Left kidney (tissue), 2 donors: ENCODE results near the gene SNTG2. TPM values are rescaled to one million over a fixed set of nuclear protein-coding genes. Genes with fewer than 3 reads are reported as not detected.

Experiments
- DNase-seq: peaks from one replicate; pipeline ENCODE4 v3.0.0-alpha.2; 2013
- polyA plus RNA-seq: library from polyadenylated mRNA; unstranded; fragments of 120-200 nt; gene quantifications from one replicate; pipeline ENCODE4 v1.2.1, GENCODE V29; 2013; ENCODE audit not compliant: insufficient read length

The SNTG2 gene
- polyA plus RNA-seq, 1 donor, result 3.2 TPM

DNA sequence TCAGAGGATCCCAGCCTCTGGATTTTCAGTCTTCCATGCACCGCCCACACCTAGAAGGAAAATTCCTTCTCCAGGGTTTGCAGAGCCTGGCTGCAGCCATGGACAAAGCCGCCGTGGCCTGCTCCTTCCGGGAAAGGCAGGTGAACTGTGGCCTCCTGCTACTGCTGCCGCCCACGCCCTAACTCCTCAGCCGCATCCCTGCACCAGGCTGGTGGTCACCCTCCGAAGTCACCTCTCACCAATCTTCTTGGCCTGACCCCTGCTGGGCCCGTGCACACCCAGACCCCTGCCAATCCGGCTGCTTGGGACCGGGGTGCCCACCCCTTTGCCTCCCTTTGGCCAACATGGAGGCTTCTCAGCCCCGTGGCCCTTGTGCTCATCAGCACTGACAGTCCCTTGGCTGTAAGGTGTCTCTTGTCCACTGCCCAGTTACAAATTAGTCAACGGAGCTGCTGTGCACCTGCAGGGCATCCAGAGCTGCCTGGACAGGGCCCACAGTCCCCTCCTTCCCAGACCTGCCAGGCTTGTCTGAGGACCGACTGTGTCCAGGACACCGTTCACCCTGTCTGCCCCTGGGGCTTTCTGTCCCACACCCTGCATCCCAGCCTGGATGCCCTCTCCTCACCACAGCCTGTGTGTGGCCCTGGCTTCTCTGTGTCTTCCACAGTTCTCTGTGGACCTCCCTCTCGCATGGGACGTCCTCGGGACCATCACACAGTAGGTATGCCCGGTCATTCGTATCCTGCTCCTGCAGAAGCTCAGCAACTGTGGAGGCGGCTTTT, 332.6 kb downstream of the SNTG2 start:
- DNase-seq, result no peak

DNA sequence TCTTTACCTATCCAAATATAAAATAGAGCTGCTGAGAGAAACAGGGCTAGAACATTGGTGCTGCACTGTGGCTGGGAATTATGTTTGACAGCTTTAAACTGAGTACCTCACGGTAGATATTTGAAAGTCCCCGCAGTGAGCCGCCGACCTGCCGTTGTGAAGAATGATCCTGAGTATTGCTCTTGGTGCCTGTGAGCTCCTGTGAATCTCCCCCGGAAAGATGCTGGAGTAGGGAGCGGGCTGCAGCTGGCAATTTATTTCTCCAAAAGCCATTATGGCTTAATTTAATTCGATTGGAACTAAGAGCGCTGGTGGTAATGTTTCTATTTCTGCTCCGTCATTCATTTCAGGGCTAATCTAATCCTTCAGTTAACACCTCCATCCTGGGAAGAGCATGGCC, 333.2 kb downstream of the SNTG2 start:
- no peak for DNase-seq

DNA sequence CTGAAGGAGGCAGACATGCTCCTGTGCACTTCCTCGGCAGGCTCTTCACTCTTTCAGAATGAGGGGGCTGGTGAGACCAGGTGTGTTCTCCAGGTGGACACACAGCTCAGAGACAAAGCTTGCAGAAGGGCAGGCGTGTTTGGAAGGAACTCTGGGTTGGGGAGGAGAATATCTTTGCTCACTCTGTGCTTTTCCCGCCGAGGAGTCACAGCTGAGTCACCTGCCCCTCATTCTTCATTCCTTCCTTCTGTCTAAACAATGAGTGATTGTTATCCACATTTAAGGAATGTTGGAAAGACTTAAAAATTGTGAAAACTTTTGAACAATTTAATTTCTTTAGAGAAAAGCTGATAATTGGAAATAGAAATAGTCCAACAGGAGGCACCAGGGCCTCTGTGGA, 336.3 kb downstream of the SNTG2 start:
- DNase-seq, result no peak

DNA sequence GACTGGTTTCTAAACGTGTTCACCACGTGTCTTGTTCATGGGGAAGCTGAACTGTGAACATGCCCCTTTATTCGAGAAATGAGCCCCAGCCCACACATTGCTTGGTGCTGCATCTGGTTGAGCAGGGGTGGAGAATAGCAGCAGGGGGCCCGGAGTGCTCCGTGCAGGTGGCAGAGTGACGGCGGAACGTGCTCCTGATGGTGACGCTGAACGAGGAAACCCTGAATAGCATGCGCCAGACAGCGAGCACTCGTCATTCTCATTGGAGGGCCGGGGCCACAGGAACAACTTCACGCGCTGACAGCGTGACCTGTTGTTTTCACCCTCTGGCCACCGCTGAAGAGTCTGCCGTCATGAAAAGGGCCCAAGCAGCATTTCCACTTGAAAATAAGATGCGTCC, 336.8 kb downstream of the SNTG2 start:
- no peak for DNase-seq

DNA sequence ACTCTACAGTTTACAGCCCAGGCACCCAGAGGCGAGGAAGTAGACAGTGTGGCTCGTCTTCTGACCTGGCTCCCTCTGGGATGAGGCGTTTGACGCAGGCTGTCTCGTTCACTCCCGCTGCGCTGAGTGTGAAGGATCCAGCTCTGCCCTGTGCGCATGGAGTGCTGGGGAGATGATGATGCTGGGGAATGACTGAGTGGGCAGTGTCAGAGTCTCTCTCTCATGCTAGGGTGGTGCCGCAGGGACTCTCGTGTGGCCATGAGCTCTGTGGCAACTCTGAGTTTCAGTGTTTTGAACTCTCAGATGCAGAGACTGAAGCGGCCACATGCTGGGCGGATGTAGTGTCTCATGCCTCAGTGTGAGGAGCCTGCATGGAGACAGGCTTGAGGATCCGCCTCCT, 344.3 kb downstream of the SNTG2 start:
- DNase-seq, result no peak

DNA sequence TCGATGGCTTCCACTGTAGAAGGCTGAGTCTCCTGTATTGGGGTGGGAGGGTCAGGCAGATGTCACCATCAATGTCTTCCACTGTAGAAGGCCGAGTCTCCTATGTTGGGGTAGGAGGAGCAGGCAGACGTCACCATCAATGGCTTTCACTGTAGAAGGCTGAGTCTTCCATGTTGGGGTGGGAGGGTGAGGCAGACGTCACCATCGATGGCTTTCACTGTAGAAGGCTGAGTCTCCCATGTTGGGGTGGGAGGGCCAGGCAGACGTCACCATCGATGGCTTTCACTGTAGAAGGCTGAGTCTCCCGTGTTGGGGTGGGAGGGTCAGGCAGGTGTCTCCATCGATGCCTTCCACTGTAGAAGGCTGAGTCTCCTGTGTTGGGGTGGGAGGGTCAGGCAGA, 345.1 kb downstream of the SNTG2 start:
- no peak for DNase-seq

DNA sequence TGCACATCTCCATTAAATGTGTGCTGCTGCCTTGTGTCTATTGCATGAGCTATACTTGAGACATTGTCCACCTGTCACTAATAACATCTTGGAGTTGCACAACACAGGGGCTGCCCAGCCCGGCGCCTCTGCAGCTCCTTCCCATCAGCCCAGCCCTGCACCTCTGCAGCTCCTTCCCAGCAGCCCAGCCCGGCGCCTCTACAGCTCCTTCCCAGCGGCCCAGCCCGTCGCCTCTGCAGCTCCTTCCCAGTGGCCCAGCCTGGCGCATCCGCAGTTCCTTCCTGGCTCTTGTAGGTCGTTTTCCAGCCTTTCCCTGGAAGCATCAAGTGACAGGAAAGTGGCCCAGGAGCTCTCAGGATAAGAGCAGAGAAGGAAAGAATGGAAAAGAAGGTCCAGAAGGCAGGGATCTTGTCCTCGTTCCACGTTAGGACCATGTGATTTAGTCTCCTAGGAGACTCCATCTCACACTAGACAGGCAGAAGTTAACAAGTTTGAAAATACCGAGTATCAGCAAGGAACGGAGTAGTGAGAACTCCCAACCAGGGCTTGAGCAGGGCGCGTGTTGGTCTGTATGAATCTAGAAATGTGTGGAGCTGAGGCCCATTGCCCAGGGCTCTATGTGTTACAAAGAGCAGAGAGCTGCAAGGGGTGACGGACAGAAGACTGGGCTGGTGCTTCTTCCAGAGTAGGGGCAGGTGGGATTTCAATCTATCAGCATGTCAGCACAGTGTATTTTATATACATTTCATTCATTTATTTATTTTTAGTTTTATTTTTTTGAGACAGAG, 346.9 kb downstream of the SNTG2 start:
- DNase-seq, result no peak

DNA sequence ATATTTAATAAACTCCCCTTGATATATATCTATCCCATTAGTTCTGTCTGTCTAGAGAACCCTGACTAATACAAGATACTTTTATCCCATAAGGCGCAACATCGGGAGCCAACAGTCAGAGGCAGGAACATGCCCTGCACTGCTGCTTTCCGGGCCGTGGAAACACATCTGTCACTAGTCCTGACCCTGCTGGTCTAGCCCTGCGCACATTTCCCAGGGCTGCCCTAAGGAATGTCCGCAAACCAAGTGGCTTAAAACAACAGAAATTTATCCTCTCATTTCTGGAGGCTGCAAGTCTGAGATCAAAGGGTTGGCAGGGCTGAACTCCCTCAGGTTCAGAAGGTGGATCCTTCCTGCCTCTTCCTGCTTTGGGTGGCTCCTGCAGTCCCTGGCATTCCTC, 348.4 kb downstream of the SNTG2 start:
- no peak for DNase-seq

DNA sequence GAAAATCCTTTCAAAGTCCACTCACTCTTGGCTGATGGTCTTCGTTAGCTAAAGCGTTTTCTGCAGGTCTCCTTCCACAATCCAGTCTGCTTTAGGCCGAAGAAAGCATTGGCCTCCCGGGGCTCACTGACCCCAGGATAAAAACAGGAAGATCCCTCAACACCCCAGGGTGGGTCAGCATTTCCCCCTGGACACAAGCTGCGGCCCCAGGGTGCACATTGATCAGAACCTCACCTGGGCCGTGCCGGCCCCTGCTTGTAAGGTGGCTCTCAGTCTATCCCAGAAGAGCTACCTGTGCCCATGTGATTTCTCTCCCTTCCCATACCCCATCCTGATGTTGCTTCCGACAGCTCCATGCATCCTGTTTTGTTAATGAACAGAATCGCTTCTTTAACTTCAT, 349.6 kb downstream of the SNTG2 start:
- DNase-seq, result no peak

DNA sequence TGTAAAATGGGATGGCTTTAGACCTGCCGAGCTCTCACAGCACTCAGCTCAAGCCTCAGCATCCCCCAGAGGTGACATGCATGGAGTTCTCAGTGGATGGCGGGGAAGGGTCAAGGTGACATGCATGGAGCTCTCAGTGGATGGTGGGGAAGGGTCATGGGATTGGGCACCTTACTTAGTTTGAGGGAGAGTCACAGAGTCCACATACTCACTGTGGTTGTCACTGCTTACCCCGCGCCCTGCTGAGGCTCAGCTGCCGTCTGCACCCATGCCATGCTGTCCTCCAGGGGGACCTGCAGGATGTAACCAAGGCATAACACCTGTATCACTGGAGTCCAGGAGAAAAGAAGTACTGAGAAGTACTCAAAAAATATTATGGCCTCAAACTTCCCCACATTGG, 350.4 kb downstream of the SNTG2 start:
- DNase-seq, result no peak

DNA sequence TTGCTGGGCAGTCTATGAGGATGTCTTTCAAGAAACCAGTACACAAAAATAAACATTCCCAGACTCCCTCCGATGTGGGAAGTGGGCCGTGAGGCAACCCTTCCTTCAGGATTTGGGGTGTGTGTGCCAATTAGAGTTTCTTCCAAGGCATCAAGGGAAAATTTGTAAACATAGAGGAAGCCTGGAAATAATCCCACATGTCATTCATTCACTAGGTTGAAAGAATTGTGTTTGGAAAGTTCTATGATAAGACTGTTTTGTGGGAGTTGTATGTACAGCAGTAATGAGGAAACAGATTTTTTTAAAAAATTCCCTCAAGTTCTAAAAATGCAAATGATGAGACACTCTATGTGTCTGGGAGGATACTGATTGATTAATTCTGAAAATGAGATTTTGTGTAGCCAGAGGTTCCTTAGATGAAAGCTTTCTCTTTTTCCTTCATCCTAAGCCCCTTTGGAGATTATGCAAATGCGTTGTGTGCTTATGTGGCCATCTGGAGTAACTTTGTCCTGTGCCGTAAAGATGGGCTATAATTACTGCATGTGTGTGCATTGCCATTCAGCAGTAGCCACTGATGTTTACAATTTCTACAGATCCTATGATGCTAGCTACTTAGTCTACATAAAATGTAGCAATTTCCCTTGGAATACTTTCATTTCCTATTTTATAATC, 354.8 kb downstream of the SNTG2 start:
- DNase-seq, result no peak

DNA sequence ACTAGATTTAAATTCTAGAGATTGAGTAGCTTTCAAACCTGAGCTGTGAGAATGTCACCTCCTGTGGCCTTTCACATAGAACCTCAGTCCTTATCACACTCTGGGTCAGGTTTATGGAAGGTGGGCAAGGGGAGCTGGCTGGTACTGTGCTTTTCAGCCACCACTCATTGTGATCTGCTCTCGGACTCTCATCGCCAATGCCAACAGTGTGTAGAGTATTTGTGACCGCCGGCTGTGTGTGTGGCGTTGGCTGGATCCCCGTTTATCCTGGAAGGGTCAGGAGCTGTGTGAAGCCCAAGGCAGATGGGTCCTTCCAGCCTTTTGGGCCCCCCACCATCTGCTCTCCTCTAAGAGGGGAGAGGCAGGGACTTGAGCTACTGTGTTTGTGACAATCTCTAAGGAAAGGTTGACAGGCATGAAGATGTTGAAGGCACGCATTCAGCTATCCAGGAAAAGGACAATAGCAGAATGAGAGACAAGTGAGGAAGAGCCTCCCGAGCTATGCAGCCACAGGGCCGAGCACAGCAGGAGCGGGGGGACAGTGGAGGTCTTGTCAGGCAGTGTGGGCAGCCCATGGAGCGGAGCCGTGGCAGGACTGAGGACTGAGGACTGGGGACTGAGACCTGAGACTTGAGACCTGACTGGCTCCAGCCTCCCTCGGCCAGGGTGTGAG, 355.5 kb downstream of the SNTG2 start:
- no peak for DNase-seq

DNA sequence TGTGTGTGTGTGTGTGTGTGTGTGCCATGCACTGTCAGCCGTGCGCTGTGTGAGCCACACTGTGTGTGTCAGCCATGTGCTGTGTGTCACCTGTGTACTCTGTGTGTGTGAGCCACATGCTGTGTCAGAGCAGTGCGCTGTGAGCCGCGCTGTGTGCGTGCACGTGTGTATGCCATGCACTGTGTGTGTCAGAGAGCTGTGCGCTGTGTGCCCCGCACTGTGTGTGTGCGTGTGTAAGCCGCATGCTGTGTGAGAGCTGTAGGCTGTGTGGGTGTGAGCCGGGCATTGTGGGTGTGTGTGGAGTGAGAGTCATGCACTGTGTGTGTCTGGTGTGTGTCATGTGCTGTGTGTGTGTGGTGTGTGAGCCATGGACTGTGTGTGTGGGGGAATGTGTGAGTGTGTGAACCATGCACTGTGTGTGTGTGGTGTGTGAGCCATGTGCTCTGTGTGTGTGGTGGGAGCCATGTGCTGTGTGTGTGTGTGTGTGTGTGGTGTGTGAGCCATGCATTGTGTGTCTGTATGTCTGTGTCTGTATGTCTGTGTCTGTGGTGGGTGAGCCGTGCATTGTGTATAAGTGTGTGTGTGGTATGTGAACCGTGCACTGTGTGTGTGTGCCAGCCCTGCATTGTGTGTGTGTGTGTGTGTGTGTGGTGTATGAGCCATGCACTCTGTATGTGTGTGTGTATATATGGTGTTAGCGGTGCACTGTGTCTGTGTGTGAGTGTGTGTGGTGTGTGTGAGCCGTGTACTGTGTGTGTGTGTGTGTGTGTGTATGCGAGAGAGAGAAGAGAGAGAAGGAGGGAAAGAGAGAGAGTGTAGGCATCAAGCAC, 356.3 kb downstream of the SNTG2 start:
- DNase-seq, result no peak

DNA sequence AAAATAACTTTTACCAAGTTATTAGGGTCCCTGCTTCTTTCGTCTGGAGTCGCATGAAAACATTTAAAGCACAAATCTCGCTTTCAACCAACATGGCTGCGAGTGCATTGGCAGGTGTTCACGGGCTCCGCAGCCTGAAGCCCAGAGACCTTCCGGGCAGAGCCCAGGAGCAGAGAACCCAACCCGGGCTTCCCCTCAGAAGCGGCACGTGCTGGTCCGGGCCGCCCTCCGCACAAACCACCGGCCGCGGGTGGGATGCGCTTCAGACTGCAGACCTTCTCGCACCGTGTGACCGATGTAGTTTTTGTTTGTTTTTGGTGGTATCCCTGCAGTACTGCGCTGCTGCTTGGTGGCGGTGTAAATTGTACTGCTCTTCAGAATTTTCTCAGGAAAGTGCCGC, 357.0 kb downstream of the SNTG2 start:
- no peak for DNase-seq

DNA sequence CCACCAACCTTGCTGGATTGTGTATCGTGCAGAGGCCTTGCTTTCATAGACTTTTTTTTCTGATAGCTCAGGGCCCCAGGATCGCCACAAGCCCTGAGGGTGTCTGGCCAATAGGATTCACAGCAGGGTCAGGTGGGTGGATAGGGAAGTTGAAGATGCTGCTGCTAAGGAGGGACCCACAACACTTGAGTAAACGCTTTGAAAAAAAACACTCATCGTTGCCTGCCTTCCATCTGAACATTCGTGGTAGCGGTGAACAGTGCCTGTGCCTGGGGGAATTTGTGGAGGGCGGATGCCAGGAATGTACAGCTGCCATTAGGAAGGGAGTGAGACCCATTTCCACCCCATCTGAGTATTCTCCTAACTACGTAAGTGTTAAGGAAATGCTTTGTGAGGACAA, 358.0 kb downstream of the SNTG2 start:
- no peak for DNase-seq

DNA sequence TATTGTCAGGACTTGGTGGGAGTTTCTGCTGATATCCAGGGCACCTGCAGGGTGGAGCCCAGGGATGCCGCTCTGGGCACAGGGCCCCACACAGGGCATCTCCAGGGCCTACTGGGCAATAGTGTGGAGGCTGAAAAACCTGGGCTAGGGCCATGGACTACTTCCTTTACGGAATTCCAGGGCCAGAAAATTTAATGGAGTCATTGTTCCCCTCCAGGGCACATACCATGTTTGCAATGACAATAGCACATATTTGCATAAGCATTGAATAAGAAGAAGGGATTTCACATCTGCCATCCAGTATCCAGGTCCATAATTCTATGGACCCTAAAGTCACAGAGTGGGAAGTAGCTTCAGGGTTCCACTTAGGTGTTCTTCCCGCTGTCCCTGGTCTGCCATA, 358.9 kb downstream of the SNTG2 start:
- DNase-seq, result no peak

DNA sequence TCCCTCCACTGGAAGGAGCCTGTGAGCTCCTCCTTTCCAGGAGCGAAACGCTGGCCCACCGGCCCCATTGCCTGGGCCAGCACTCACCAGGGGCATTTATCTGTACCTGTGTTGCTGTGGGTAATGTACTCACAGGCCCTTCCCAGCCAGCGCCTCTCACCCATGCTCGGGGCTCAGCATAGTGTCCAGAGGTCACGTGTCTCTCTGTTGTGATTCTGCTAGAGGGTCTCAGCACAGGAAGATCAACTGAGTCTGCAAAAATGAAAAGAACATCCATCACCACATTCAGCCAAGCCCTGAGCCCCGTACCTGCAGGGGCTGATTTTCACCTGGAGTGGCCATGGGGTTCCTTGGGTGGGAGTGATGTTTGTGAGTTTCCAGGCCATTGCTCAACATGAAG, 359.6 kb downstream of the SNTG2 start:
- DNase-seq, result no peak

DNA sequence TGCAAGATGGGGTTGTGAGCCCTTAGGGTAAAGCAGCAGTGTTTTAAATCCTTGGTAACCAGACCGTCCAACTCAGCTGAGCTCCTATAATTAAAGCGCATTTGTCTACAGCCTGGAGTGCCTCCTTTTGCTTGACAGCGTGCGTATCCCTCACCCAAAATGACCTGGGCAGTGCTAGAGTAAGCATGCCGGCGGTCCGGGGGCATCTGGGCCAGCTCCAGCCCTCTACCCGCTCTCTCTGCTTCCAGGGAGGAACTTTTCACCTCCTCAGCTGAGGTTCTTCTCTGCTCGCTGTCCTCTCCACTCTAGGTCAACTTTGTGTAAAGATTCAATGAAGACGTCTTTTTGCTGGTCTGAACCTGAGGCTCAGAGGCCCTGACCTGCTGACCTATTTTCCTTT, 360.2 kb downstream of the SNTG2 start:
- no peak for DNase-seq

DNA sequence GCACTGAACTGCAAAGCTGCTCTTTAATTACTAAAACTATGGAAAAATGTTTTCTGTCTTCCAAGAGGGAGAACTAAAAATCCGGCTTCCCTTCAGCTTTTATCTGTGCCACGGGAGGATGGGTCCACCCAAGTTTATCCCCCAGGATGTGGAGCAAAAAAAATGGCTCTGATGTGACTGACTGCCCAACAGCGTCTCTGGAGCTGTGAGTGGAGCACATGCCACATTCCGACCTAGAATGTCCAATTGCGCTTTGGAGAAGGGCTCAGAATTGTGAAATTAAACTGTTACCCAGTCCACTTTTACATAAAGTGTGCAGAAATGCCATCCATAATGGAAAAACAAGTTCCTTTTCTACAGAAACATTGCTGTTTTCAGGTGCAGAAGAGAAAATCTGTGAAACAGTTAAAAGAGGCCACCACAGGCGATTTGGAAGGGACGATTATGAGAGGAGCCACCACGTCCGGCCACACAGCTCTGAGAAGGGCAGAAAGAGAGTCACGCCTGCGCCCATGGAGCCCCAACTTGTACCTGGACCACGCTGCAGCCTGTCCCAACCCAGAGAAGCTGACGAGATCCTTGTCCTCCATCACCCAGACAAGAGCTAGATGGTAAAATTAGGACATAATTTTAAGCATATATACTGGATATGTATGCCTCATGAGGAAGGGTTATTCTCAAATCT, 362.7 kb downstream of the SNTG2 start:
- no peak for DNase-seq

DNA sequence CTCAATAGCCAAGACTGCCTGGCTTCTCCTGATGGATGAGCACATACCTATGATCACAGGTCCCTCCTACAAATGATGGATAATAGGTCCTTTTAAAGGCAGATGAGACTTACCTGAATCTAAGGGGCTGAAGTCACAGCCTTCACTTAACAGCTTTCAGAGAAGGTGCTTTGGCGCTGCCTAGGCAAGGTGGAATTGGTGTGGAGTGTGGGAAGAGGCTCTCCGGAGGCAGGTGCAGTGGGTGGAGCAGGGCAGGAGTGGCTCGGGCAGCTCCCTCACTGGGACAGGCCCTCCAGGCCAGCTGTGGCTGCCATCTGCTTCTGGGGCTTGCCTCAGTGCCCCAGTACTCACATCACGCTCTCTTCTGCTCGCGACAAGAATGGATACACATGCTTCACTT, 363.6 kb downstream of the SNTG2 start:
- no peak for DNase-seq

DNA sequence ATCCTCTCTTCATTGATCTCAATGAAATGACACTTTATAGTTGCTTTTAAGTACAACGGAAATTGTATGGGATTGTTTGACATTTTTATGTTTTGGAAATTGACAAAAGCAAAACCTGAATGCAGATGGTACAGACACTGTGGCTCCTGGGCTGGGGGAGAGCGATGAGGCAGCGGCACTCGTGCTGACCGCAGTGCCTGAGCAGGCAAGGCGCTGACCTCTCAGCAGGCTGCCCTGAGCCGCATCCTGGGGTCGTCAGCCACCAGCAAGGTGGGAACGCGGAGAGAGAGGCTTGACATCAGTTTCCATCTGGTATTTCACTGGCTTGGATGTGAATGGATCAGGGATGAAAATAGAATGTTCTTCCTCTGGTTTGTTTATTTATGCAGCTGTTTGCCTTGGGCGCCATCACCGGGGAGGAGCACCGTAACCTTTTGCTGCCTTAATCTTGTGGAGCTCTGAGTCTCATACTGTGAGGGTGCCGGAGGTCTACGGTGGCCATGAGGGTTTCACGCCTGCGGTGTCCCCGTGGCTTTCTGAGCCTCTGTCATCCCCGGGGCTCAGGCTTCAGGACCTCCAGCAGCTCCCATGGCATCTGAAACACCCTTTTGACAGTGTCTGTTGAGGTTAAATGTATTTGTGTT, 367.8 kb downstream of the SNTG2 start:
- DNase-seq, result no peak
